ENCODE results near the gene ARHGAP23. TPM values are rescaled to one million over a fixed set of nuclear protein-coding genes. Genes with fewer than 3 reads are reported as not detected.

Gene ARHGAP23
- total RNA-seq, 2 experiments from 2014 or later: 0.73 TPM; not detected in 1

- CTCF ChIA-PET: interaction anchor here (1.6 kb wide), 1 partner anchor 224 kb away, joined by 4 read pairs; no protein-coding TSS in a partner anchor
- POLR2A ChIA-PET: no interaction called here
- peaks cover 8% of the 10 kb centered on the region for H3K4me1 ChIP-seq (ENCODE audit: insufficient read depth, low read length)
These were observed 15.2 kb downstream of the ARHGAP23 start for GRCh38 chr17:38443356-38444031.

GRCh38 chr17:38444151-38444550 is 15.9 kb downstream of the ARHGAP23 start:
- peak; percentile 94 for ATAC-seq (ENCODE audit: poor library complexity)
- H3K9me3 Mint-ChIP-seq: no peaks in the 10 kb centered on the region
- Histone ChIP-seq H3K4me1 (ENCODE audit: insufficient read depth, low read length) (peaks cover 8% of the 10 kb centered on the region), H3K36me3 (ENCODE audit: insufficient read depth, low read length) (no peaks in the 10 kb centered on the region), H3K27me3 (ENCODE audit: control insufficient read depth in 1 of 2, insufficient read depth in 2 of 2, low read length in 2 of 2) (no peaks in the 10 kb centered on the region), H3K4me3 (ENCODE audit: low read length) (no peak overlapping the region), H3K9me3 (ENCODE audit: control insufficient read depth in 1 of 2, insufficient read depth in 1 of 2, low read length in 2 of 2) (no peaks in the 10 kb centered on the region), H3K27ac (ENCODE audit: low read depth in 1 of 2, low read length in 2 of 2) (no peak overlapping the region)
- peaks cover 5% of the 10 kb centered on the region for H3K4me1 Mint-ChIP-seq (ENCODE audit: low read depth)
- peak overlapping the region; percentile 7 for H3K4me3 Mint-ChIP-seq
- no peaks in the 10 kb centered on the region for H3K36me3 Mint-ChIP-seq (ENCODE audit: low read depth)
- H3K27me3 Mint-ChIP-seq: peaks cover 5% of the 10 kb centered on the region
- no peak overlapping the region for H3K27ac Mint-ChIP-seq
- DNase-seq: peak; percentile 30 to 74 (median 43)
- ChIA-PET CTCF (interaction anchor here (1.6 kb wide), 1 partner anchor 223 kb away, joined by 4 read pairs; no protein-coding TSS in a partner anchor), POLR2A (no interaction called here)
- peak; percentile 66 for TF ChIP-seq CTCF (IDR thresholded peaks at IDR 0.05)
- intact Hi-C loops (cut with DNase I, micrococcal nuclease): loop anchor here in 1 of 2 experiments (5.0 kb wide), 2 partner anchors 38 to 223 kb away; no protein-coding TSS in a partner anchor

More at GRCh38 chr17:38443356-38444031, 15.2 kb downstream of the ARHGAP23 start:
- Histone ChIP-seq H3K36me3 (ENCODE audit: insufficient read depth, low read length) (no peaks in the 10 kb centered on the region), H3K27ac (ENCODE audit: low read depth in 1 of 2, low read length in 2 of 2) (no peak overlapping the region), H3K4me3 (ENCODE audit: low read length) (no peak overlapping the region), H3K9me3 (ENCODE audit: control insufficient read depth in 1 of 2, insufficient read depth in 1 of 2, low read length in 2 of 2) (no peaks in the 10 kb centered on the region), H3K27me3 (ENCODE audit: control insufficient read depth in 1 of 2, insufficient read depth in 2 of 2, low read length in 2 of 2) (no peaks in the 10 kb centered on the region)
- TF ChIP-seq CTCF (IDR thresholded peaks at IDR 0.05): no peak
- Mint-ChIP-seq H3K27ac (no peak overlapping the region), H3K4me1 (ENCODE audit: low read depth) (peaks cover 5% of the 10 kb centered on the region), H3K9me3 (no peaks in the 10 kb centered on the region), H3K27me3 (peaks cover 5% of the 10 kb centered on the region), H3K4me3 (no peak overlapping the region), H3K36me3 (ENCODE audit: low read depth) (no peaks in the 10 kb centered on the region)
- intact Hi-C loops (cut with DNase I, micrococcal nuclease): loop anchor here in 1 of 2 experiments (5.0 kb wide), 2 partner anchors 39 to 224 kb away; no protein-coding TSS in a partner anchor
- peak in 2 of 14 experiments; percentile 11 to 18 for DNase-seq
- peak; percentile 51 for ATAC-seq (ENCODE audit: poor library complexity)

GRCh38 chr17:38447502-38448085 is 19.3 kb downstream of the ARHGAP23 start:
- DNase-seq: no peak
- Histone ChIP-seq H3K4me3 (ENCODE audit: low read length) (no peak overlapping the region), H3K4me1 (ENCODE audit: insufficient read depth, low read length) (peaks cover 8% of the 10 kb centered on the region), H3K27ac (ENCODE audit: low read depth in 1 of 2, low read length in 2 of 2) (no peak overlapping the region), H3K9me3 (ENCODE audit: control insufficient read depth in 1 of 2, insufficient read depth in 1 of 2, low read length in 2 of 2) (no peaks in the 10 kb centered on the region), H3K27me3 (ENCODE audit: control insufficient read depth in 1 of 2, insufficient read depth in 2 of 2, low read length in 2 of 2) (peaks cover 9 to 15% of the 10 kb centered on the region in 2 experiments), H3K36me3 (ENCODE audit: insufficient read depth, low read length) (no peaks in the 10 kb centered on the region)
- intact Hi-C loops (cut with DNase I, micrococcal nuclease): no loop called here
- H3K27ac Mint-ChIP-seq: no peak overlapping the region
- no peak for TF ChIP-seq CTCF (IDR thresholded peaks at IDR 0.05)
- peaks cover 9% of the 10 kb centered on the region for H3K4me1 Mint-ChIP-seq (ENCODE audit: low read depth)
- ChIA-PET CTCF (interaction anchor here (0.7 kb wide), 1 partner anchor 24 kb away, joined by 4 read pairs; no protein-coding TSS in a partner anchor), POLR2A (no interaction called here)
- H3K9me3 Mint-ChIP-seq: no peaks in the 10 kb centered on the region
- ATAC-seq (ENCODE audit: poor library complexity): no peak
- H3K27me3 Mint-ChIP-seq: peaks cover 29% of the 10 kb centered on the region
- no peak overlapping the region for H3K4me3 Mint-ChIP-seq
- H3K36me3 Mint-ChIP-seq (ENCODE audit: low read depth): no peaks in the 10 kb centered on the region

Data from CD4-positive, alpha-beta T cell (primary cell).